B cell (primary cell): ENCODE measurements around the gene TBC1D1. TPM values are rescaled to one million over a fixed set of nuclear protein-coding genes. Genes with fewer than 3 reads are reported as not detected.

Source experiments
- ATAC-seq: fragments of 200-7000 bp; cut with Tn5 transposase; one replicate; pipeline ENCODE4 v1.10.0; 2021; ENCODE audit warnings: low read depth, mild to moderate bottlenecking, moderate number of reproducible peaks, moderate library complexity
- CTCF ChIA-PET: fragments of 350-600 bp; sonication (Branson Sonifier 250); formaldehyde crosslinking; loops from one replicate; lab custom pipeline; 2021; ENCODE audit warnings: antibody characterized with exemption, inconsistent platforms; lab: Charles Lee
- POLR2A ChIA-PET: fragments of 350-600 bp; sonication (Branson Sonifier 250); formaldehyde crosslinking; loops from one replicate; lab custom pipeline; 2021; ENCODE audit warnings: antibody characterized with exemption; lab: Charles Lee
- DNase-seq: peaks from one replicate; pipeline ENCODE4 v3.0.0; 2013
- H2AFZ ChIP-seq: 2 replicates; pipeline ENCODE4 v1.6.1; 2012; ENCODE audit warnings: mild to moderate bottlenecking, low read depth, low read length; ENCODE audit not compliant: insufficient read depth, poor library complexity, severe bottlenecking
- H3K27ac ChIP-seq, 2 donors: 1 replicate in 1 of 2; 2 replicates in 1 of 2; pipeline ENCODE4 v1.5.1; 2012 to 2013; ENCODE audit warnings: low read length in 2 of 2, mild to moderate bottlenecking in 2 of 2, moderate library complexity in 1 of 2
- H3K27me3 ChIP-seq, 4 experiments: fragments of 200-600 bp in 1 of 4; sonication (generic) in 1 of 4; replicated peaks in 1 of 4; 1 replicate in 2 of 4; 2 replicates in 2 of 4; pipeline versions ENCODE4 v1.6.1 to v1.7.0; 2013 to 2016; ENCODE audit warnings: low read length in 3 of 4, mild to moderate bottlenecking in 2 of 4, mixed read lengths in 1 of 4, moderate library complexity in 1 of 4; ENCODE audit not compliant: insufficient read depth in 4 of 4, control insufficient read depth in 3 of 4; ENCODE audit errors: control extremely low read depth in 1 of 4
- H3K36me3 ChIP-seq, 2 experiments: replicated peaks in 1 of 2; 1 replicate in 1 of 2; 2 replicates in 1 of 2; pipeline versions ENCODE4 v1.6.1 to v1.7.1; 2013; ENCODE audit warnings: low read length in 1 of 2; ENCODE audit not compliant: insufficient read depth in 2 of 2, control insufficient read depth in 1 of 2; ENCODE audit errors: control extremely low read depth in 1 of 2, extremely low read depth in 1 of 2
- H3K4me1 ChIP-seq, 2 donors: fragments of 200-600 bp in 1 of 2; sonication (generic) in 1 of 2; 1 replicate in 1 of 2; 2 replicates in 1 of 2; pipeline versions ENCODE4 v1.5.1 to v1.6.1; 2013 to 2017; ENCODE audit warnings: low read length in 2 of 2; ENCODE audit not compliant: control insufficient read depth in 2 of 2, insufficient read depth in 2 of 2
- H3K4me2 ChIP-seq: replicated peaks from 2 replicates; pipeline ENCODE3; 2012; ENCODE audit warnings: mild to moderate bottlenecking, low read depth, low read length; ENCODE audit not compliant: poor library complexity, severe bottlenecking
- H3K4me3 ChIP-seq, 5 experiments: fragments of 200-600 bp in 1 of 5; sonication (generic) in 1 of 5; 1 replicate in 3 of 5; 2 replicates in 2 of 5; pipeline versions ENCODE4 v1.5.1 to v1.7.0; 2011 to 2016; ENCODE audit warnings: low read length in 4 of 5, mild to moderate bottlenecking in 4 of 5, low read depth in 2 of 5, control low read depth in 1 of 5, moderate library complexity in 1 of 5; ENCODE audit not compliant: insufficient read depth in 1 of 5; ENCODE audit errors: control extremely low read depth in 1 of 5, extremely low read depth in 1 of 5
- H3K79me2 ChIP-seq: fragments of 200-600 bp; sonication (generic); one replicate; pipeline ENCODE4 v1.6.0; 2016; ENCODE audit warnings: low read length; ENCODE audit not compliant: control insufficient read depth, insufficient read depth
- H3K9ac ChIP-seq: fragments of 200-600 bp; sonication (generic); 2 replicates; pipeline ENCODE4 v1.6.1; 2017; ENCODE audit warnings: mild to moderate bottlenecking, low read length, moderate library complexity
- H3K9me3 ChIP-seq, 3 donors: one replicate each; pipeline versions ENCODE4 v1.6.1 to v1.7.1; 2013; ENCODE audit warnings: low read length in 2 of 3; ENCODE audit not compliant: control insufficient read depth in 2 of 3, insufficient read depth in 1 of 3; ENCODE audit errors: control extremely low read depth in 1 of 3
- H4K20me1 ChIP-seq: 2 replicates; pipeline ENCODE4 v1.6.0; 2012; ENCODE audit warnings: mild to moderate bottlenecking, low read length; ENCODE audit not compliant: insufficient read depth, control insufficient read depth, poor library complexity, severe bottlenecking
- H3K27ac Mint-ChIP-seq: one replicate; pipeline ENCODE4 v1.8.0; 2021; ENCODE audit warnings: mixed read lengths
- H3K27me3 Mint-ChIP-seq: one replicate; pipeline ENCODE4 v1.8.0; 2021; ENCODE audit warnings: mixed read lengths
- H3K4me1 Mint-ChIP-seq: one replicate; pipeline ENCODE4 v1.8.0; 2021; ENCODE audit warnings: mixed read lengths
- H3K4me3 Mint-ChIP-seq: one replicate; pipeline ENCODE4 v1.8.0; 2021; ENCODE audit warnings: mixed read lengths
- H3K9me3 Mint-ChIP-seq: one replicate; pipeline ENCODE4 v1.8.0; 2022; ENCODE audit warnings: mixed read lengths; ENCODE audit not compliant: insufficient read depth
- EZH2 ChIP-seq: IDR thresholded peaks from 2 replicates; pipeline ENCODE4 v1.6.1; 2012; ENCODE audit warnings: borderline replicate concordance, low read depth, mild to moderate bottlenecking, moderate library complexity, low read length; ENCODE audit not compliant: insufficient read depth, poor library complexity, severe bottlenecking
- WGBS: methylation state at CpG from one replicate; pipeline ENCODE4 v1.1.5; 2013; ENCODE audit warnings: missing lambda C conversion rate; ENCODE audit not compliant: insufficient coverage; 5-methylcytosine and 5-hydroxymethylcytosine counted together
- intact Hi-C: fragments of 100-400 bp; cut with micrococcal nuclease; formaldehyde crosslinking; loops from one replicate; pipeline ENCODE4 v1.10.0; 2022
- polyA plus RNA-seq: library from polyadenylated mRNA; depleted of rRNA; stranded (reverse); fragments of >200 nt; gene quantifications from 2 replicates; pipeline ENCODE4 v1.2.3, GENCODE V29; 2012
- total RNA-seq, 2 donors: library from RNA; stranded (reverse); fragments of 120-200 nt in 1 of 2; gene quantifications; 1 replicate in 1 of 2; 2 replicates in 1 of 2; pipeline versions ENCODE4 v1.2.3 to v1.2.4, GENCODE V29; 2013 to 2022
- TF ChIP-seq, protein P1 (sequence below): fragments of 200-600 bp; IDR thresholded peaks from one replicate; pipeline ENCODE4 v1.8.0; 2022; ENCODE audit warnings: antibody characterized with exemption, mild to moderate bottlenecking

The TBC1D1 gene
- total and polyA plus RNA-seq, 2 donors (not counting 1 experiment from before 2014, with no cell fraction given): 88.2 to 98.7 TPM

- no peaks in the 10 kb centered on the region for H3K79me2 ChIP-seq
- DNase-seq (no peak), ATAC-seq (no peak)
- peak overlapping the region; percentile 6 for H2AFZ ChIP-seq
- no peak overlapping the region for H3K4me3 ChIP-seq
- intact Hi-C loops: loop anchor here (2.0 kb wide), 1 partner anchor 23 kb away; no protein-coding TSS in a partner anchor
- WGBS: 90% methylated on average over 1 of the region's 7 CpGs
- Mint-ChIP-seq H3K4me1 (peaks cover 26% of the 10 kb centered on the region), H3K27ac (no peak overlapping the region), H3K4me3 (peak overlapping the region; percentile 13), H3K27me3 (no peaks in the 10 kb centered on the region), H3K9me3 (no peaks in the 10 kb centered on the region)
- H3K36me3 ChIP-seq: no peaks in the 10 kb centered on the region
- no peaks in the 10 kb centered on the region for H3K27me3 ChIP-seq
- peak overlapping the region; percentile 56 for H3K4me2 ChIP-seq
- POLR2A ChIA-PET: interaction anchor here (0.6 kb wide), 1 partner anchor 1115 kb away, joined by 3 read pairs; no protein-coding TSS in a partner anchor
- no peak overlapping the region for H3K9ac ChIP-seq
- H3K9me3 ChIP-seq: peaks cover 0 to 3% (median 0%) of the 10 kb centered on the region in 3 donors
- no peak for TF ChIP-seq EZH2
- TF ChIP-seq, protein P1, sequence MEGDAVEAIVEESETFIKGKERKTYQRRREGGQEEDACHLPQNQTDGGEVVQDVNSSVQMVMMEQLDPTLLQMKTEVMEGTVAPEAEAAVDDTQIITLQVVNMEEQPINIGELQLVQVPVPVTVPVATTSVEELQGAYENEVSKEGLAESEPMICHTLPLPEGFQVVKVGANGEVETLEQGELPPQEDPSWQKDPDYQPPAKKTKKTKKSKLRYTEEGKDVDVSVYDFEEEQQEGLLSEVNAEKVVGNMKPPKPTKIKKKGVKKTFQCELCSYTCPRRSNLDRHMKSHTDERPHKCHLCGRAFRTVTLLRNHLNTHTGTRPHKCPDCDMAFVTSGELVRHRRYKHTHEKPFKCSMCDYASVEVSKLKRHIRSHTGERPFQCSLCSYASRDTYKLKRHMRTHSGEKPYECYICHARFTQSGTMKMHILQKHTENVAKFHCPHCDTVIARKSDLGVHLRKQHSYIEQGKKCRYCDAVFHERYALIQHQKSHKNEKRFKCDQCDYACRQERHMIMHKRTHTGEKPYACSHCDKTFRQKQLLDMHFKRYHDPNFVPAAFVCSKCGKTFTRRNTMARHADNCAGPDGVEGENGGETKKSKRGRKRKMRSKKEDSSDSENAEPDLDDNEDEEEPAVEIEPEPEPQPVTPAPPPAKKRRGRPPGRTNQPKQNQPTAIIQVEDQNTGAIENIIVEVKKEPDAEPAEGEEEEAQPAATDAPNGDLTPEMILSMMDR: no peak
- CTCF ChIA-PET: interaction anchor here (0.6 to 2.0 kb wide), 3 partner anchors 24 to 791 kb away, joined by 3 to 6 read pairs (median 3); no protein-coding TSS in a partner anchor
- peaks cover 18 to 31% of the 10 kb centered on the region in 2 donors for H3K4me1 ChIP-seq
- no peaks in the 10 kb centered on the region for H4K20me1 ChIP-seq
- no peak overlapping the region for H3K27ac ChIP-seq
Observed at GRCh38 chr4:38155589-38156294, 264.9 kb downstream of the TBC1D1 start.

GRCh38 chr4:38157592-38157991, 266.7 kb downstream of the TBC1D1 start:
- Histone ChIP-seq H2AFZ (no peak overlapping the region), H3K27me3 (no peaks in the 10 kb centered on the region), H3K27ac (no peak overlapping the region), H3K36me3 (no peaks in the 10 kb centered on the region), H3K79me2 (no peaks in the 10 kb centered on the region), H3K9ac (no peak overlapping the region), H3K4me1 (peaks cover 18 to 36% of the 10 kb centered on the region in 2 donors), H3K4me2 (no peak overlapping the region), H3K4me3 (no peak overlapping the region), H3K9me3 (no peaks in the 10 kb centered on the region), H4K20me1 (no peaks in the 10 kb centered on the region)
- H3K27me3 Mint-ChIP-seq: no peaks in the 10 kb centered on the region
- POLR2A ChIA-PET: no interaction called here
- H3K4me3 Mint-ChIP-seq: no peak overlapping the region
- ATAC-seq (no peak), DNase-seq (no peak)
- intact Hi-C loops: no loop called here
- WGBS: 100% methylated on average over 1 of the region's 1 CpG
- TF ChIP-seq EZH2: no peak
- TF ChIP-seq, protein P1: no peak
- H3K27ac Mint-ChIP-seq: no peak overlapping the region
- peaks cover 30% of the 10 kb centered on the region for H3K4me1 Mint-ChIP-seq
- CTCF ChIA-PET: no interaction called here
- H3K9me3 Mint-ChIP-seq: no peaks in the 10 kb centered on the region
